ENCODE measurements around the gene NAPA.

NAPA gene

GRCh38 chr19:47483800-47484690 is 30.8 kb downstream of the NAPA start, which contains the start of gene KPTN:
Gene KPTN (minus strand): TSS chr19:47484219. CDS start chr19:47484160, 59 bp downstream.
- peak; percentile 93 for DNase-seq

GRCh38 chr19:47483200-47483599 is 31.7 kb downstream of the NAPA start:
- DNase-seq, result peak; percentile 21

DNA sequence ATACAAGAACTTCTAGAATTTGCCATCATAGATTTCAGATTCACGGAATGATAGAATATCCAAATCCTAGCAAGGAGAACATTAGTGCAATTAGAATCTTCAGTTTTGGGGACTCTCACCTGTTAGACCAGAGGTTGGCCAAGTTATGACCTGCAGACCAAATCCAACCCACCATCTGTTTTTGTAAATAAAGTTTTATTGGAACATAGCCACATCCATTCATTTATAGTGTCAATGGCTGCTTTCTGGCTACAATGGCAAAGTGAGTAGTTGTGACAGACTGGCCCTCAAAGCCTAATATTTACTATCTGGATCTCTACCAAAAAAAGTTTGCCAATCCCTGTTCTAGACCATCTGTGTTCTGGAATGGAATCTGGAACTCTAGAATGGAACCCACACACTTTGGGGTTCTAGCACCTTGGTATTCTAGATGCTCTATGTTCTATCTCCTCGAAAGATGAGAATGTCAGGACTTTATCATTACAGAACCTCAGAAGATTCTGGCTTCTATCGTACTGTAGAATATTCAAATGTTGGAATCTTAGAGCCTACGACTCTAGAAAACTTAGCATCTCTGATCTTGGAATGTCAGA is 33.3 kb downstream of the NAPA start:
- no peak for DNase-seq

GRCh38 chr19:47480658-47481057 is 34.2 kb downstream of the NAPA start:
- DNase-seq, result peak; percentile 12

- DNase-seq, result peak; percentile 23
These were observed 35.0 kb downstream of the NAPA start for GRCh38 chr19:47479701-47480503.

DNA sequence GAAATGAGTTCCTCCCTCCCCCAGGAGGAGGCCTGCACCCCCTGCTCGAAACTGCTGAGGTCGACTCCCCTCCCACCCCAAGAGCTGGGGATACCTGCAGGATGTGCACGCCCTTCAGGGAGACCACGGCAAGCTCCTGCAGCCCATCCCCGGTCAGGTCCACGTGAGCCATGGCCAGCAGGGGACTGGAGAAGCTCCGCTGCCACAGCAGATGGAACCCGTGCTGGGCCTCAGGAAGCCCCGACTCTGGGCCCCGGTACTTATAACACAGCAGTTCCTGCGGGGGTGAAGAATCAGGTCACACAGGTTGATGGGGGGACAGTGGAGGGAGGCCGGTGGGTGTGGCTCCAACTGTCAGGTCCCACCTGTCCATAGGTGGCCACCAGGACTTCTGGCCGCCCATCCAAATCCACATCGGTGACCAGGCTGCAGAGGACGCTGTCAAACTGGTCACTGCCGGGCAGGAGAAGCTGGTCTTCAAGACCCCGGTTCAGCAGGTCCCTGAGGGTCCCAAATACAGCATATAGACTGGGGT is 38.4 kb downstream of the NAPA start:
- DNase-seq, result peak; percentile 13

DNA sequence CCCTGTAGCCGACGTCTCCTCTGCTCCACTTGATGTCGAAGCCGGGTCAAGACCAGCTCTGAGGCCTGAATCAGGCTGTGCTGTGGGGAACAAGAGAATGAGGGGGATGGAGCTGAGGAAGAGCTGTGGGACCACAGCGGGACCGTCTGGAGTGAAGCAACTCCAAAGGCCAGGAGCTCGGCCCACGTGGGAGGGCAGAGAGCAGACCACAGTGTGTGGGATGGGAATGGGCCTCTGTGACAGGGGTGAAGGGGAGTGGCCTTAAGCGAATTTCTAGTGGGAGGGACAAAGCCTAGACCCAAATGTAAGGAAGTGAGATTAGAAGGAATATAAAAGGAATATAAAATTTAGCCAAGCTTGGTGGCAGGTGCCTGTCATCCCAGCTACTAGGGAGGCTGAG is 39.4 kb downstream of the NAPA start:
- peak; percentile 13 for DNase-seq

DNA sequence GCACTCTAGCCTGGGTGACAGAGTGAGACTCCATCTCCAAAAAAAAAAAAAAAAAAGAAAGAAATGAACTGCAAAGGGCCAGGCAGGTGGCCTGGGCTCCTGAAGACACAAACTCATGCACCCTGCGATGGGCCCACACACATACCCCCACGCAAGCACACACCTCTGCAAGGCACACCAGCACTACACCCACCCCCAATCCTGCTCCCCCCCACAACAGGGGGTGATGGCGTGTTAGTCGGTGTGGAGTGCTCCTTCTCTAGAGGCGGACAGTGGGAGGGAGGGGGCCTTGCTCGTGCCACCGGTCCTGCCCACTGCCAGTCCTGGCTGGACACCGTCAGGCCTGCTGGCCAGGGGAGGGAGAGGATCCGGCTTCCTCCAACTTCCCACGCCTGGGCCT is 41.5 kb downstream of the NAPA start:
- DNase-seq, result no peak

DNA sequence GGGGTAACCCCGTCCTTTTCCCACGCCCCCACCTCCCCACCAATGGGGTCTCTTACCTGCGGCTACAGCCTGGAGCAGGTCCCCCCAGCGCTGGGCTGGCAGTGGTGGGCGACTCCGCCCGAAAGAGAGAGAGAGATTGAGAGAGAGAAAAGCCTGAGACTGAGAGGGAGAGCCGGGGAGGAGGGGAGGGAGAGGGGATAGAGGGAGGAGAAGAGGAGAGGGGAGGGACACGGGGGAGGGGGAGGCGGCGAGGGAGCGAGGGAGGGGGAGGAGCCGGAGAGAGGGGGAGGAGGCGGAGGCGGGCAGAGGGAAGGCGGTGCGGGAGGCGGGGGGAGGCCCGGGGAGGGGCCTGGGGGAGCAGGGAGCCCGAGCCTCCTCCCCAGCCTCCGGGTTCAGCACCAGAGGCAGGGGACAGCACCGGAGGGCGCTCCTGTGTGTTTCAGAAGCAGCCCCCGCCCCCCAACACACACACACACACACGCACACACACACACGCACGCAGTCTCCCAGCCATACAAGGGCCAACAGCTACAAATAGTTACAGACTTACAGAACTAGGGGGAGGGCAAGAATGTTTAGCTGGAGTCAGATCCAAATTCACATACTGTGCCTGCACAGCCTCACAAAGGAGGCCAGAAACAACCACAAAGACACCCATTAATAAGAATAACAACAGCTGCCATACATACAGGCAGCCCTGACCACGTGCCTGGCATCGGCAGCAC is 43.0 kb downstream of the NAPA start, which contains the start of gene SLC8A2:
Gene SLC8A2 (minus strand): TSS at position 161 of the 725 bp plus-strand sequence. CDS start 5,490 bp downstream, outside the sequence.
- DNase-seq, result peak; percentile 92

DNA sequence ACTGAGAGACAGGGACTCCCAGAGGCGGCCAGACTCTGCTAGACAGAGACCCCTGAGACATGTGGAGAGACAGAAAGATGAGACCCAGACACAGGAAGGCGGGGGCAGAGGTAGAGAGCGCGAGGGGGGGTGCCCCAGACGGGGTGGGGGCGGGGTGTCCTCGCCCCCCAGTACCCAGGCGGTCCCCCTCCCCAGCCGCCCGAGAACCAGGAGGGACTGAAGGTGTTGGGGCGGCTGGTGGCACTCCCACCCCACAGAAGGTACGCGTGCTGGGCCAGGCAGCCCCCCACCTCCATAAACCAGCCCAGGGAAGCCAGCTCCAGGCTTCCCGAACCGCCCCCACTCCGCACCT is 43.5 kb downstream of the NAPA start:
- DNase-seq, result peak; percentile 23

GRCh38 chr19:47470447-47471195 is 44.2 kb downstream of the NAPA start:
- DNase-seq, result no peak

DNA sequence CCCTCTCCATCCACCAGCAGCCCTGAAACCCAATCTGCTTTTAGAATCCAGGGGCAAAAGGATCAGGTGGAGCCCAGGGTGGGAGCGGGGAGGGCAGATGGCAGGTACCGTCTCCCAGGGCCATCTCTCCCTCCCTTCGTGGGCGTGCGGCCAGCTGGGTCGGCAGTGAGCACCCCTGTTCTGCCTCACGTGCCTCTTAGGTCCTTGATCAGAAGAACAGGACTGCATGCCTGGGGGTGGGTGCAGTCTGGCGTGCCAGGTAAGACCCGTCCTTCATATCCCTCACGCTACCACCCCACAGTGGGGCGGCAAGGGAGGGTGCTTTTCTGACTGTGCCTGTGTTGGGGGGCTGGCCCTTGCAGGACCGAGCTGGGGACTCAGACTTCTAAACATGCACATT is 45.1 kb downstream of the NAPA start:
- DNase-seq, result no peak

DNA sequence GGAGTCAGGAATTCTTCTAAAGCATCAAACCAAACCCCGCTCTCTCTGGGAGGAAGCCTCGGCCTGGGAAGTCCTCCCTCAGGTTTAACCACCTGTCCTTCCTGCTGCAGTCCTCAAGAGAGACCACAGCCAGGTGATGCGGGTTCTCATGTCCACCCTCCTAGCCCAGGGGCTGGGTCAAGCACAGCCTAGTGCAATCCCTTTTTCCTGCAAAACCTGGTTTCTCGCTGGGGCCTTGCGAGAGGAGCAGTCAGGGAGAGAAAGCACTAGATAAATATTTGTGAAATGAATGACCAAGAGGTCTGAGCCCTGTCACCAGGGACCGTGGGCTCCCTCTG is 45.5 kb downstream of the NAPA start:
- no peak for DNase-seq

GRCh38 chr19:47467914-47468313 is 46.9 kb downstream of the NAPA start:
- DNase-seq, result no peak

DNA sequence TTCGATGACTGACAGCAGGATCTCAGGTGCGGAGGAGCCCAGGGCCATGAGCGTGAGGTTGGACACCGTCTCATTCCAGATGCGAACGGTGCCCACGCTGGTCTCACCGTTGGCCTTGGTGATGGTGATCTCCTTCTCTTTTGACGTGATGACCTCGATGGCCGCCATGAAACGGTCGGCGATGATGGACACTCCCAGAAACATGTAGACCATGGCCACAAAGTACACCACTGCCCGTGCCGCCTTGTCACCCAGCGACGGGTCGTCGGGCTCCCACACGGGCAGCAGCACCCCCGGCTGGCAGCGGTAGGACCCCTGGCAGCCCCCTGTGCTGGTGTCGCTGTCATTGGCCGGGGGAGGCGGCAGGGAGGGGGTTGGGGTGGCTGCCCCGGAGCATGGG is 48.9 kb downstream of the NAPA start:
- DNase-seq, result no peak

DNA sequence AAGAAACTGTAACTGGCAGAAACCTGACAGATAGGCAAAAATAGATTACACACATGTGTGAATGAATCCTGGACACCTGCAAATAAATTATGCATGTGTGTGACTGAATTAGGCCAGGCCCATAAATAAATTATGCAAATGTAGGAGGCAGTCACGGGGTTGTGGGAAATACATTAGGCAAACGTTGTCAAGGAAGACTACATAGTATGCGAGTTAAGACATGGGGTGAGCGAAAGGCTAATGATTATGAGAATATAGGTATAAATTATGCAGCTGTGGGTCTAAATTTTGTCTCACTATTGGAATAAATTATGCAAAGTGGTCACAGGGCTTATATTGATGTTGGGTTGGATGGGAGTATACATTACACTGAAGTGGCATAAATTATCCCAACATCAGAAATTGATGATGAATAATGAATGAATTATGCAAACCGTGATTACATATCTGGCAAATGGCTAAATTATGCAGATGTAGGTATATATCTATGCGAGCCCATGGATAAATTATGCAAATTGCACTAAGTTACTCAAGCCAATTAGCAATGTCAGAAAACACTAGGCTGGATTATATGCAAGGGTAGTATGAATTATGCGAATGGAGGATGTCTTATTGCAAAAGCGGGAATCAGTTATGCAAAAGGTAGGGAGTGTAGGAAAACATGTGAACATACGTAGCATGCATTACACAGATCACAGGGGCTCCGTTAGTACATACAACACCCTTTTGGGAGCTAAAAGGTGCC is 50.0 kb downstream of the NAPA start:
- no peak for DNase-seq

DNA sequence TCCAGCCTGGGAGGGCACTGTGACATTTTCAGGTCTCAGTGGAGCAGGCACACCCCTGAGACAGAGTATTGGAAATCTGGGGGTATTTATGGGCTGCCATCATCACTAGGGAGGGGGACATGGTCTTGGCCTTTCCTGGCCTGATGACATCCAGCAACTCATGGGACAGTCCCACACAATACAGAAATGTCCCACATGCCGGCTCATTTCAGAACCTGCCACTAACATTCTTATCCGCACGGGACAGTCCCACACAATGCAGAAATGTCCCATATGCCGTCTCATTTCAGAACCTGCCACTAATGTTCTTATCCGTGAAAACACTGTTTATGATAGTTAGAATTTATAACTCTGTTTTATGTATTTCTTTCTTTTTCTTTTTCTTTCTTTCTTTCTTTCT is 53.0 kb downstream of the NAPA start:
- no peak for DNase-seq

GRCh38 chr19:47459477-47459876 is 55.4 kb downstream of the NAPA start:
- no peak for DNase-seq

GRCh38 chr19:47458672-47459071 is 56.2 kb downstream of the NAPA start:
- DNase-seq, result no peak

DNA sequence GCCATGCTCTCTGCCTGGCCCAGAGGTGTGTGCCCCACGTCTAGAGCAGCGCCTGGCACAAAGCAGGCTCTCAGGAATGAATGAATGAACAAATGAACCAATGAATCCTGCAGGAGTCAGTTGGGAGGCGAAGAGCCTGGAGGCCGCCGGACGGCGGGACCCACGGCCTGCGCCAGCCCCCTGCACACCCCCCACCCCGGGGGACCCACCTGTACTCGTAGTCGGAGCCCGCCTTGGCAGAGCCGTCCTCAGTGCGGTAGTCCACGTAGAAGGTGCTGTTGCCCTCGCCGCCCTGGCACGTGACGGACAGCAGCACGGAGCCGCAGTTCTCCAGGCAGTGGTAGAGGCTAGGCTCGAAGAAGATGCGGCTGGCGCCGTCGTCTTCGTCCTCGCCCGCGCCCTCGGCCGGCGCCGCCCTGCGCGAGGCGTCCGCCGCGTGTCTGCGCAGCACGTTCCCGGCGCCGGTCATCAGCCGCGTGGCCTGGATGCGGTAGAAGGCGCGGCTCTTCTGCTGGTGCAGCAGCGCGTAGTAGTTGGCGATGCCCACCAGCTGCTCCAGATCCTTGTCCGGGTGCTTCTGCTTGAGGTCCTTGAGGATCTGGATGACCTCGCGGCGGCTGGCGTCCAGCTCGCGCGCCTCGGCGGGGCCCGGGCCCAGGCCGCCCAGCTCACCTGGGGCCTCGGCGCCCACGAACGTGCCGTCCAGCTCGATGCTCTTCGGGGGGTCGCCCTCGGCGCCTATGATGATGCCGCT is 58.0 kb downstream of the NAPA start:
- no peak for DNase-seq

Data from right hindlimb (tissue), 1 donor.